Epithelial cell of proximal tubule (primary cell): ENCODE data around the gene RBX1. TPM values are rescaled to one million over a fixed set of nuclear protein-coding genes. Genes with fewer than 3 reads are reported as not detected.
"Not testable (repeated sequence)": the region's sequence is repeated elsewhere in the genome, so short reads cannot be mapped to it uniquely, and the experiment has no call there.

Experiments used
- DNase-seq: peaks from one replicate; pipeline ENCODE4 v3.0.0-alpha.2; 2011; ENCODE audit warnings: low read depth
- H3K4me3 ChIP-seq: 2 replicates; pipeline ENCODE4 v1.5.1; 2011; ENCODE audit warnings: low read depth, mild to moderate bottlenecking, low read length
- CTCF ChIP-seq: conservative IDR thresholded peaks from 2 replicates; pipeline ENCODE4 v1.5.1; 2012; ENCODE audit warnings: low read depth, mild to moderate bottlenecking, low read length
- total RNA-seq: library from RNA; depleted of rRNA; stranded (reverse); fragments of >200 nt; gene quantifications from 2 replicates; pipeline ENCODE4 v1.2.3, GENCODE V29; 2015

Gene RBX1
- total RNA-seq, 1 donor from 2014 or later = 109 TPM

GRCh38 chr22:41000941-41001721 is 50.0 kb downstream of the RBX1 start:
- DNase-seq = no peak
- no peak for TF ChIP-seq CTCF
- no peak overlapping the region for H3K4me3 ChIP-seq

GRCh38 chr22:41001722-41002122 is 50.5 kb downstream of the RBX1 start:
- no peak for TF ChIP-seq CTCF
- H3K4me3 ChIP-seq = no peak overlapping the region
- DNase-seq = peak; percentile 32

GRCh38 chr22:41002386-41002785 is 51.2 kb downstream of the RBX1 start:
- H3K4me3 ChIP-seq, DNase-seq: not testable (repeated sequence)

GRCh38 chr22:41003066-41003465 is 51.9 kb downstream of the RBX1 start:
- DNase-seq = no peak
- TF ChIP-seq CTCF = no peak
- H3K4me3 ChIP-seq = no peak overlapping the region

- DNase-seq = no peak
- no peak for TF ChIP-seq CTCF
- H3K4me3 ChIP-seq = no peak overlapping the region
These were observed 52.8 kb downstream of the RBX1 start for GRCh38 chr22:41003976-41004375.

GRCh38 chr22:41009222-41009948 is 58.2 kb downstream of the RBX1 start:
- no peak for DNase-seq
- TF ChIP-seq CTCF = no peak
- no peak overlapping the region for H3K4me3 ChIP-seq

- no peak for TF ChIP-seq CTCF
- DNase-seq = no peak
- H3K4me3 ChIP-seq = no peak overlapping the region
These were observed 63.8 kb downstream of the RBX1 start for GRCh38 chr22:41015003-41015402.
